IMR-90 (cell line): Measurements from ENCODE around the gene ALDH1A2. TPM values are rescaled to one million over a fixed set of nuclear protein-coding genes. Genes with fewer than 3 reads are reported as not detected.

ENCODE experiments used
- ATAC-seq: fragments of 200-7000 bp; cut with Tn5 transposase; 2 replicates; pipeline ENCODE4 v1.9.1; 2020; ENCODE audit warnings: low read depth, mild to moderate bottlenecking, moderate library complexity
- BruUV-seq: library from RNA; stranded (reverse); fragments of 400-500 nt; replicated peaks from 2 replicates; lab custom pipeline; 2021; lab: Mats Ljungman, UMichigan
- CTCF ChIA-PET: fragments of 300-600 bp; formaldehyde crosslinking; extraction: SDS; loops from one replicate; lab custom pipeline; 2021; ENCODE audit warnings: antibody characterized with exemption; lab: Yijun Ruan, JAX
- POLR2A ChIA-PET: fragments of 300-600 bp; sonication (Branson Sonifier 250); formaldehyde crosslinking; loops from one replicate; lab custom pipeline; 2022; ENCODE audit warnings: antibody characterized with exemption; ENCODE audit not compliant: unreplicated experiment; lab: Charles Lee
- DNase-seq: peaks from one replicate; pipeline ENCODE4 v3.0.0; 2013
- H2AFZ ChIP-seq: replicated peaks from 2 replicates; pipeline ENCODE3; 2013; ENCODE audit warnings: low read length, mild to moderate bottlenecking; ENCODE audit not compliant: poor library complexity
- H2AK5ac ChIP-seq: 2 replicates; pipeline ENCODE4 v1.6.1; 2013; ENCODE audit warnings: low read depth, low read length, inconsistent platforms
- H2AK9ac ChIP-seq: replicated peaks from 2 replicates; pipeline ENCODE3; 2013; ENCODE audit warnings: mild to moderate bottlenecking, low read depth, low read length, moderate library complexity; ENCODE audit not compliant: poor library complexity
- H2BK120ac ChIP-seq: 2 replicates; pipeline ENCODE4 v1.6.1; 2013; ENCODE audit warnings: low read depth, low read length, inconsistent platforms
- H2BK15ac ChIP-seq: 3 replicates; pipeline ENCODE4 v1.6.1; 2013; ENCODE audit warnings: low read depth, low read length, inconsistent platforms
- H2BK20ac ChIP-seq: 2 replicates; pipeline ENCODE4 v1.6.1; 2013; ENCODE audit warnings: low read depth, mild to moderate bottlenecking, inconsistent platforms, low read length, moderate library complexity
- H2BK5ac ChIP-seq: 2 replicates; pipeline ENCODE4 v1.6.1; 2013; ENCODE audit warnings: mild to moderate bottlenecking, low read depth, low read length, inconsistent platforms; ENCODE audit not compliant: poor library complexity, severe bottlenecking
- H3K14ac ChIP-seq: replicated peaks from 2 replicates; pipeline ENCODE4 v1.6.1; 2013; ENCODE audit warnings: low read depth, low read length, inconsistent platforms
- H3K18ac ChIP-seq: 2 replicates; pipeline ENCODE4 v1.6.1; 2013; ENCODE audit warnings: low read depth, low read length, control low read depth
- H3K23ac ChIP-seq: 2 replicates; pipeline ENCODE4 v1.6.1; 2013; ENCODE audit warnings: low read depth, low read length, inconsistent platforms
- H3K27ac ChIP-seq: 2 replicates; pipeline ENCODE4 v1.5.1; 2013; ENCODE audit warnings: mild to moderate bottlenecking, control low read depth, low read length; ENCODE audit not compliant: insufficient read depth
- H3K27me3 ChIP-seq: 2 replicates; pipeline ENCODE4 v1.6.1; 2013; ENCODE audit warnings: low read length; ENCODE audit not compliant: control insufficient read depth, insufficient read depth
- H3K36me3 ChIP-seq: 2 replicates; pipeline ENCODE4 v1.6.1; 2013; ENCODE audit warnings: low read length, mixed read lengths; ENCODE audit not compliant: control insufficient read depth, insufficient read depth
- H3K4ac ChIP-seq: 2 replicates; pipeline ENCODE4 v1.6.1; 2013; ENCODE audit warnings: low read depth, low read length, inconsistent platforms
- H3K4me1 ChIP-seq: 2 replicates; pipeline ENCODE4 v1.6.1; 2013; ENCODE audit warnings: low read length, mixed read lengths; ENCODE audit not compliant: control insufficient read depth, insufficient read depth
- H3K4me2 ChIP-seq: 2 replicates; pipeline ENCODE4 v1.6.1; 2013; ENCODE audit warnings: low read depth, mild to moderate bottlenecking, control low read depth, low read length, moderate library complexity
- H3K4me3 ChIP-seq: 2 replicates; pipeline ENCODE4 v1.5.1; 2013; ENCODE audit warnings: low read depth, mild to moderate bottlenecking, control low read depth, low read length, moderate library complexity; ENCODE audit not compliant: insufficient read depth
- H3K56ac ChIP-seq: 2 replicates; pipeline ENCODE4 v1.6.1; 2013; ENCODE audit warnings: low read length, inconsistent platforms; ENCODE audit not compliant: insufficient read depth; ENCODE audit errors: extremely low read depth
- H3K79me1 ChIP-seq, 2 experiments: 2 replicates each; pipeline ENCODE4 v1.6.1; 2013; ENCODE audit warnings: low read length in 2 of 2, inconsistent platforms in 1 of 2, low read depth in 1 of 2
- H3K9ac ChIP-seq: 2 replicates; pipeline ENCODE4 v1.6.1; 2013; ENCODE audit warnings: low read depth, low read length, control low read depth
- H3K9me1 ChIP-seq: 2 replicates; pipeline ENCODE4 v1.6.1; 2013; ENCODE audit warnings: low read length, inconsistent platforms; ENCODE audit not compliant: insufficient read depth
- H3K9me3 ChIP-seq: 2 replicates; pipeline ENCODE4 v1.6.1; 2013; ENCODE audit warnings: low read length; ENCODE audit not compliant: control insufficient read depth, insufficient read depth
- H4K20me1 ChIP-seq: 2 replicates; pipeline ENCODE4 v1.6.1; 2013; ENCODE audit warnings: low read length, inconsistent platforms; ENCODE audit not compliant: insufficient read depth
- H4K5ac ChIP-seq: 2 replicates; pipeline ENCODE4 v1.6.1; 2013; ENCODE audit warnings: mild to moderate bottlenecking, low read depth, low read length, control low read depth
- H4K8ac ChIP-seq, 2 experiments: 2 replicates each; pipeline ENCODE4 v1.6.1; 2013; ENCODE audit warnings: low read depth in 2 of 2, low read length in 2 of 2, control low read depth in 1 of 2, inconsistent platforms in 1 of 2
- H4K91ac ChIP-seq: 2 replicates; pipeline ENCODE4 v1.6.1; 2013; ENCODE audit warnings: low read depth, low read length, inconsistent platforms; ENCODE audit not compliant: insufficient read depth
- BHLHE40 ChIP-seq: fragments of 150-350 bp; IDR thresholded peaks from 2 replicates; pipeline ENCODE4 v1.6.1; 2016; ENCODE audit warnings: mild to moderate bottlenecking, low read depth, low read length
- CEBPB ChIP-seq: IDR thresholded peaks from 2 replicates; pipeline ENCODE4 v1.6.1; 2012; ENCODE audit warnings: low read depth, low read length, improper control_type of control experiment
- CHD1 ChIP-seq: IDR thresholded peaks from 2 replicates; pipeline ENCODE4 v1.6.1; 2012; ENCODE audit warnings: low read depth, low read length, improper control_type of control experiment
- ELK1 ChIP-seq: fragments of 150-350 bp; IDR thresholded peaks from 2 replicates; pipeline ENCODE4 v1.6.1; 2016; ENCODE audit warnings: low read depth, mild to moderate bottlenecking, low read length, moderate library complexity, borderline replicate concordance
- FOS ChIP-seq: fragments of 150-350 bp; IDR thresholded peaks from 2 replicates; pipeline ENCODE4 v1.6.1; 2016; ENCODE audit warnings: low read depth, low read length
- MAFK ChIP-seq: IDR thresholded peaks from 2 replicates; pipeline ENCODE4 v1.6.1; 2012; ENCODE audit warnings: low read depth, low read length, improper control_type of control experiment
- MXI1 ChIP-seq: IDR thresholded peaks from 2 replicates; pipeline ENCODE4 v1.6.1; 2012; ENCODE audit warnings: low read depth, mild to moderate bottlenecking, low read length, moderate library complexity, borderline replicate concordance
- NFE2L2 ChIP-seq: fragments of 150-350 bp; IDR thresholded peaks from 2 replicates; pipeline ENCODE4 v1.6.1; 2016; ENCODE audit warnings: low read depth, mild to moderate bottlenecking, low read length
- POLR2A ChIP-seq: IDR thresholded peaks from 2 replicates; pipeline ENCODE4 v1.6.1; 2012; ENCODE audit warnings: mild to moderate bottlenecking, low read depth, low read length
- RAD21 ChIP-seq: IDR thresholded peaks from 2 replicates; pipeline ENCODE4 v1.6.1; 2012; ENCODE audit warnings: low read length, improper control_type of control experiment
- RCOR1 ChIP-seq: IDR thresholded peaks from 2 replicates; pipeline ENCODE4 v1.6.1; 2012; ENCODE audit warnings: mild to moderate bottlenecking, low read length, improper control_type of control experiment; ENCODE audit not compliant: insufficient replicate concordance
- RFX5 ChIP-seq: IDR thresholded peaks from 2 replicates; pipeline ENCODE4 v1.8.0; 2012; ENCODE audit warnings: low read depth, mild to moderate bottlenecking, low read length, moderate library complexity
- SMC3 ChIP-seq: fragments of 150-350 bp; IDR thresholded peaks from 2 replicates; pipeline ENCODE4 v1.6.1; 2016; ENCODE audit warnings: low read depth, mild to moderate bottlenecking, antibody characterized with exemption, low read length, moderate library complexity
- WGBS, 2 experiments: methylation state at CpG; one replicate each; pipeline versions ENCODE4 v1.1.5 to v1.1.7; 2013; ENCODE audit warnings: missing lambda C conversion rate in 2 of 2; ENCODE audit not compliant: insufficient read length in 1 of 2; ENCODE audit errors: extremely low coverage in 2 of 2; 5-methylcytosine and 5-hydroxymethylcytosine counted together
- dilution Hi-C: fragments of 300-500 bp; cut with HindIII; formaldehyde crosslinking; loops from one replicate; pipeline ENCODE4 v1.14.3; 2018; ENCODE audit warnings: low sequenced_read_pairs; ENCODE audit not compliant: unreplicated experiment
- in situ Hi-C: fragments of 300-500 bp; cut with MboI; formaldehyde crosslinking; loops from 3 replicates; pipeline ENCODE4 v1.14.3; 2019; ENCODE audit warnings: low sequenced_read_pairs, inconsistent platforms, mixed read lengths
- intact Hi-C: fragments of 100-400 bp; cut with micrococcal nuclease; formaldehyde crosslinking; loops from 2 replicates; pipeline ENCODE4 v1.10.0; 2022
- polyA plus RNA-seq, 3 experiments: library from polyadenylated mRNA; depleted of rRNA; stranded (reverse); fragments of >200 nt; gene quantifications; 2 replicates each; pipeline ENCODE4 v1.2.3, GENCODE V29; 2012; ENCODE audit warnings: low replicate concordance in 1 of 3
- total RNA-seq: library from RNA; depleted of rRNA; stranded (reverse); fragments of >200 nt; gene quantifications from 2 replicates; pipeline ENCODE4 v1.2.3, GENCODE V29; 2012

ALDH1A2 gene
- total and polyA plus RNA-seq, 2 of the 4 experiments (the other 2 are of a cell fraction) = not detected

- TF ChIP-seq BHLHE40 (no peak), RAD21 (no peak), NFE2L2 (no peak), SMC3 (no peak), MAFK (no peak), FOS (no peak), MXI1 (no peak), CHD1 (no peak), POLR2A (no peak), CEBPB (no peak), RFX5 (no peak), ELK1 (no peak), RCOR1 (no peak)
- ATAC-seq (no peak), DNase-seq (no peak)
- Histone ChIP-seq H3K27me3 (no peaks in the 10 kb centered on the region; the same call in 1 of the 2 replicates), H3K4ac (no peak overlapping the region), H3K18ac (no peak overlapping the region), H3K36me3 (no peaks in the 10 kb centered on the region), H2AFZ (no peak overlapping the region), H3K4me3 (no peak overlapping the region), H2AK9ac (no peak overlapping the region), H3K9me3 (no peaks in the 10 kb centered on the region), H2BK15ac (no peak overlapping the region), H4K91ac (no peak overlapping the region), H2BK5ac (no peak overlapping the region), H3K9me1 (no peaks in the 10 kb centered on the region), H3K79me1 (no peaks in the 10 kb centered on the region), H3K23ac (no peak overlapping the region), H3K4me1 (no peaks in the 10 kb centered on the region), H2AK5ac (no peak overlapping the region), H4K5ac (no peak overlapping the region), H2BK20ac (no peak overlapping the region), H4K8ac (no peak overlapping the region), H2BK120ac (no peak overlapping the region), H3K14ac (no peak overlapping the region), H3K27ac (no peak overlapping the region), H4K20me1 (no peaks in the 10 kb centered on the region), H3K4me2 (no peak overlapping the region), H3K56ac (no peak overlapping the region), H3K9ac (no peak overlapping the region)
- intact Hi-C loops = no loop called here
- POLR2A ChIA-PET = no interaction called here
- CTCF ChIA-PET = no interaction called here
- no TSS peak for BruUV-seq
- WGBS, 2 experiments = 50% methylated on average over 1 of the region's 2 CpGs; no CpG with 5 or more reads in 1 of the 2 experiments
- dilution Hi-C loops = no loop called here
- in situ Hi-C loops = no loop called here
Measured at GRCh38 chr15:57945616-57946015, 119.9 kb downstream of the ALDH1A2 start.
